Cardiac muscle cell (in vitro differentiated cells and primary cell): ENCODE measurements around the gene CORO7. TPM values are rescaled to one million over a fixed set of nuclear protein-coding genes. Genes with fewer than 3 reads are reported as not detected.
A peak's percentile ranks its signal among the peaks of the same experiment; 100 is the strongest.

ENCODE experiments used
- DNase-seq, 2 donors: peaks; one replicate each; pipeline versions ENCODE4 v3.0.0 to v3.0.0-alpha.2; 2010 to 2017; ENCODE audit warnings: low read depth in 1 of 2, low spot score in 1 of 2
- H3K27ac ChIP-seq: fragments of 200-600 bp; sonication (generic); 2 replicates; pipeline ENCODE4 v1.5.1; 2016
- H3K27me3 ChIP-seq: fragments of 200-600 bp; sonication (generic); 2 replicates; pipeline ENCODE4 v1.6.0; 2016; ENCODE audit warnings: control low read depth
- H3K36me3 ChIP-seq: fragments of 200-600 bp; sonication (generic); 2 replicates; pipeline ENCODE4 v1.5.1; 2016; ENCODE audit warnings: control low read depth
- H3K4me1 ChIP-seq: fragments of 200-600 bp; sonication (generic); 2 replicates; pipeline ENCODE4 v1.8.1; 2017; ENCODE audit warnings: low read depth, mild to moderate bottlenecking, mixed run types
- H3K4me3 ChIP-seq: fragments of 200-600 bp; sonication (generic); 2 replicates; pipeline ENCODE4 v1.5.1; 2016; ENCODE audit warnings: mild to moderate bottlenecking
- H3K9me3 ChIP-seq: fragments of 200-600 bp; sonication (generic); 2 replicates; pipeline ENCODE4 v1.5.1; 2017; ENCODE audit warnings: low read depth, mild to moderate bottlenecking, control low read depth
- CTCF ChIP-seq: IDR thresholded peaks from 2 replicates; pipeline ENCODE4 v1.5.1; 2012; ENCODE audit warnings: low read depth, mild to moderate bottlenecking, low read length
- polyA plus RNA-seq: library from polyadenylated mRNA; unstranded; fragments of >200 nt; fragmentation: Nextera tagmentation; extraction: Ambion mirVana; gene quantifications from 2 replicates; pipeline ENCODE4 v1.2.1, GENCODE V29; 2016
- total RNA-seq: library from RNA; depleted of rRNA; stranded (reverse); fragments of >200 nt; gene quantifications from 2 replicates; pipeline ENCODE4 v1.2.3, GENCODE V29; 2016

CORO7 gene
- total and polyA plus RNA-seq, 2 experiments from 2014 or later, result 62.1 to 66.5 TPM

DNA sequence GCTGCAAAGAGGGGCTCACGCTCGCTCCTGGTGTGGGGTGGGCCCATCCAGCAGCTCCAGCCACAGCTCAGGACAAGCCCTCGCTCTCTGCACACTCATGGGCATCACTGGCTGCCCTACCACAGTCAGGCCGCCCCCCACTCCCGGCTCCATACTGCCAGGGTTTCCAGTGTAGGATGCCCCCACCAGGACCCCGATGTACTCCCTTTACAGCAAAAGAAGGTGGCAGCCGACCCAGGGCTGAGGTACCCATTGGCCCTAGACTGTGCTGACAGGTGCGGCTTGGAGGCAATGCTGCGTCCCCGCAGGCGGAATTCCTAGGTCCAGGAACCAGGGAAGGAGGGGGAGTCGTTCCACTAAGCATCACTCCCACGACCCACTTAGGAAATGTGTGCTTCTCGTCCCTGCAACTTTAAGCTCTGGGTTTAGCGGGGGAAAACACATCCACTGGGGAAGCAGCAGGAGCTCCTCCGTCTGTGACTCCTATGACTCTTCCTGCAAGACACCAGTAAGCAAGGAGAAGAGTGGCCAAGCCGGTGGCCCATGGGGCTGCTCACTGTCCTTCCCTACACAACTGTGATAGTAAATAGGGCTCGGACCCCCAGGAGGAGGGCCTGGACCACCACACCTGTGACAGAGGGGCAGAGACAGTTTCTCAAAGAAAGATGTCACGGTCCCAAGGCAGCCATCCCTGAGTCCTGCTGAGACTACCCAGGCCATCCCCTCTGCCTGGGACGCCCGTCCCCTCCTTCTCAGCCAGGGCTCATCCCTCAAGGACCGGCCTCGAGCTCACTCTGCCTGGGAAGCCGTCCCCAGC is 13.1 kb downstream of the CORO7 start:
- Histone ChIP-seq H3K4me3 (no peak overlapping the region), H3K36me3 (no peaks in the 10 kb centered on the region)
- DNase-seq, result no peak

DNA sequence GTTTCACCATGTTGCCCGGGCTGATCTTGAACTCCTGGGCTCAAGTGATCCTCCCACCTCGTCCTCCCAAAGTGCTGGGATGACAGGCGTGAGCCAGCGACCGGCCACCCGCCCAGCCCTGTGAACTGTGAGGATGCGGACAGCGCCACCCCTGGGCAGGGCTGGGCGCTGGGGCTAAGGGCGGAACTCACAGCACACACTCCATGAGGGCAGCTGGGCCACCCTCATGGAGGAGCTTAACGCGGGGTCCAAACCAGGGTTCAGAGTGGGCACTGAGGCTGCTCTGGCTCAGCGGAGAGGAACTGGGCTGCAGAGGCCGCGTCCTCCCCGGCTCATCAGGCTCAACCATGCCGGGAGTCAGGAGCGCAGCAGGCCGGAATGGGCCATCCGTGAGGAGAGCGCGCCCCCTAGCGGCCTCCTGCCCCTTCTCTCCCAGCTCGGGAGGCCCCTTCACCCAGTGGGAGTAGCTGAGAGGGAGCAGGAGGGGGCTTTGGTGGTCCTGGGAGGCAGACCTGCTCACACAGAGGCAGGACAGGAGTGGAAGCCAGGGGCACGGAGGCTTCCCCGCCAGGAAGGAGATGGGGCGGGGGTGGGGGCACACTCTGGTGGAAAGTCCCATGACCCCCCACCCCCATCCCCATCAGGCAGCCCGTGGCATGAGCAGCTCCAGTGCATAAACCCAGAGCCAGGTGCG is 13.8 kb downstream of the CORO7 start:
- Histone ChIP-seq H3K4me1 (no peaks in the 10 kb centered on the region), H3K36me3 (no peaks in the 10 kb centered on the region), H3K27me3 (no peaks in the 10 kb centered on the region), H3K27ac (no peak overlapping the region), H3K4me3 (no peak overlapping the region), H3K9me3 (no peaks in the 10 kb centered on the region)
- TF ChIP-seq CTCF, result peak; percentile 85
- DNase-seq, result peak; percentile 86 to 92

More for the DNA sequence above, 13.1 kb downstream of the CORO7 start:
- H3K4me1 ChIP-seq, result no peaks in the 10 kb centered on the region
- no peak for TF ChIP-seq CTCF
- no peak overlapping the region for H3K27ac ChIP-seq
- H3K27me3 ChIP-seq, result no peaks in the 10 kb centered on the region
- H3K9me3 ChIP-seq, result no peaks in the 10 kb centered on the region

DNA sequence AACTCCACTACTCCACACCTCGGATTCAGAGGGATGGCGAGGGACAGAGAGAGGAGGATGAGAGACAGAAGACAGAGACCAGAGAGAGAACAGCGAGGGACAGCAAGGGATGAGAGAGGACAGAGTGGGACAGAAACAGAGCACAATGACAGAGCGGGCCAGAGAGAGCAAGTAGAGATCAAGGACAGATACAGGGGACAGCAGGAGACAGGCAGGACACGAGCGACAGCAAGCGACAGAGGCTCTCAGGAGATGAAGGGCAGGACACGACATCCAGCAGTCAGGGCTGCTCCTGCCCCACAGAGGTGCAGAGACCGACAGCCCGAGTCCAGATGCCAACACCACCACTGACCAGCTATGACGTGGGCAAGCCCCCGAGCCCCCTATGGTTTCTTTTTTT is 14.9 kb downstream of the CORO7 start:
- Histone ChIP-seq H3K9me3 (no peaks in the 10 kb centered on the region), H3K4me3 (no peak overlapping the region), H3K4me1 (no peaks in the 10 kb centered on the region), H3K27ac (no peak overlapping the region), H3K36me3 (no peaks in the 10 kb centered on the region), H3K27me3 (no peaks in the 10 kb centered on the region)
- TF ChIP-seq CTCF, result no peak
- no peak for DNase-seq

DNA sequence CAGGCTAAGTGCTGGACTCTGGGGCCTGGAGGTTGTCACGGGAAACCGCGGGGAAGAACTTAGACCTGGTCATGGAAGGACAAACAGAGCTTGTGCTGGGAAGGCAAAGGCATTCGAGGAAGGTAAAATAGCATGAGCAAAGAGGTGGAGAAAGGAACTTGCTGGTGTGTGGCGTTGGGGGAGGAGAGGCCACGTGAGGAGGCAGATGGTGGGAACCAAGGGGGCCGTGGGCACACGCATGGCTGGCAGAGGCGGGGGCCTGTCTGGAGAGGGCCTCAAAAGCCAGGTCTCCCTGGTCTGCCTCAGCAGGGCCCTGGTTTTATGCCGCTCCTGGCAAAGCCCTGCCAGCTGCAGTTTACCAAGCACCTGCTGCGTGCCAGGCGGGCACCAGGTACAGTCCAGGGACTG is 15.3 kb downstream of the CORO7 start:
- H3K9me3 ChIP-seq, result no peaks in the 10 kb centered on the region
- no peaks in the 10 kb centered on the region for H3K4me1 ChIP-seq
- TF ChIP-seq CTCF, result no peak
- no peaks in the 10 kb centered on the region for H3K36me3 ChIP-seq
- no peak overlapping the region for H3K27ac ChIP-seq
- H3K27me3 ChIP-seq, result no peaks in the 10 kb centered on the region
- no peak for DNase-seq
- H3K4me3 ChIP-seq, result no peak overlapping the region

DNA sequence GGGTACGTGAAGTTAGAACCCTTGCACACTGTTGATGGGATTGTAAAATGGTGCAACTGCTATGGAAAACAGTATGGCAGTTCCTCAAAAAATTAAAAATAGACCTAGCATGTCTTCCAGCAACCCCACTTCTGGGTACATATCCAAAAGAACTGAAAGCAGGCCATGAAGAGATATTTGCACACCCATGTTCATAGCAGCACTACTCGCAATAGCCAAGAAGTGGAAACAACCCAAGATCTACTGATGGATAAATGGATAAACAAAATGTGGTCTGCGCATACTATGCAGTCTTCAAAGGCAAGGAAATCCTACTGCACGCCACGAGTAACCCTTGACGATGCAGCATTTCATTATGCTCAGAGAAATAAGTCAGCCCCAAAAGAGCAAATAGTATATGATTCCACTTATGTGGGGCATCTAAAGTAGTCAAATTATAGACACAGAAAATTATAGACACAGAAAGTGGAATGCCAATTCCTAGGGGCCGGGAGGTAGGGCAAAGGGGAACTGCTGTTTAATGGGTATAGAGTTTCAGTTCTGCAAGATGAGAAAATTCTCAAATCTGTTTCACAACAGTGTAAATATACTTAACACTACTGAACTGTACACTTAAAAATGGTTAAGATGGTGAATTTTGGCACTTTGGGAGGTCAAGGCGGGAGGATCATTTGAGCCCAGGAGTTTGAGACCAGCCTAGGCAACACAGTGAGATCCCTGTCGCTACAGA is 17.2 kb downstream of the CORO7 start:
- Histone ChIP-seq H3K27me3 (no peaks in the 10 kb centered on the region), H3K27ac (no peak overlapping the region), H3K36me3 (no peaks in the 10 kb centered on the region), H3K4me1 (peaks cover 8% of the 10 kb centered on the region), H3K9me3 (no peaks in the 10 kb centered on the region), H3K4me3 (no peak overlapping the region)
- TF ChIP-seq CTCF, result no peak
- DNase-seq, result no peak
